Uterus (tissue), 2 donors: ENCODE data around the gene RASSF10.

Experiments
- POLR2A ChIP-seq, 2 donors: fragments of 450-650 bp; IDR thresholded peaks; one replicate each; pipeline ENCODE4 v1.6.1; 2016; ENCODE audit warnings: antibody characterized with exemption in 2 of 2, mild to moderate bottlenecking in 1 of 2, moderate library complexity in 1 of 2
- TF ChIP-seq, protein P1 (sequence below), 4 experiments: fragments of 200-600 bp in 2 of 4; fragments of 450-650 bp in 2 of 4; sonication (generic) in 2 of 4; IDR thresholded peaks; one replicate each; pipeline ENCODE4 v1.5.1; 2016 to 2019; ENCODE audit warnings: antibody characterized with exemption in 4 of 4, mild to moderate bottlenecking in 2 of 4, moderate library complexity in 1 of 4

DNA sequence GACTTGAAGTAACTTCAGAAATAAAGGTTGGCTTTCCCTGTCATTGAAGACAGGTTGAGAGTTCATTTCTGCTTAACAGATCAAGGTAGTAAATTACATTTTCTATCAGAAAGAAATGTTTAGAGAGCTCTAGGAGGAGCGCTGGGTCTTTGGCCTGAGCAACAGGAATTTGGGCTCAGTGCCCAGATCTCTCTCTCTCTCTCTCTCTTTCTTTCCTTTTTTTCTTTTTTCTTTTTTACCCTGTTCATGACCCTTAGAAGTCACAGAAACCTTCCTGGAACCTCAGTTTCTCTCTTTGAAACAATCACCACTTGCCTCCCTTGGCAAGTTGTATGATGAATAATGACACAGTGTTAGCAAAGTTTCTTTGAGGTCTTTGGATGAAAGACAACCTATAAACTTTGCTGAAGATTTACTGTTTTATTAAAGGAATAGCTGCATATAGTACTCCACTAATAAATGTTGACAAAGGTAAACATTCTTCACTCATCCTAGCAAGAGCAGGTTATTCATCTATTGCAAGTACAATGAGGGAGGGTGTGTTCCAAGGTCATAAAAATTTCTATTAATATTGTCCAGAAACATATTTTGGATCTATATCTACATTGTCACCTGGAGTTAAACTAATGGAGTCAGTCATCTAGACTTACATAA, 35.5 kb upstream of the RASSF10 start:
- TF ChIP-seq, protein P1, sequence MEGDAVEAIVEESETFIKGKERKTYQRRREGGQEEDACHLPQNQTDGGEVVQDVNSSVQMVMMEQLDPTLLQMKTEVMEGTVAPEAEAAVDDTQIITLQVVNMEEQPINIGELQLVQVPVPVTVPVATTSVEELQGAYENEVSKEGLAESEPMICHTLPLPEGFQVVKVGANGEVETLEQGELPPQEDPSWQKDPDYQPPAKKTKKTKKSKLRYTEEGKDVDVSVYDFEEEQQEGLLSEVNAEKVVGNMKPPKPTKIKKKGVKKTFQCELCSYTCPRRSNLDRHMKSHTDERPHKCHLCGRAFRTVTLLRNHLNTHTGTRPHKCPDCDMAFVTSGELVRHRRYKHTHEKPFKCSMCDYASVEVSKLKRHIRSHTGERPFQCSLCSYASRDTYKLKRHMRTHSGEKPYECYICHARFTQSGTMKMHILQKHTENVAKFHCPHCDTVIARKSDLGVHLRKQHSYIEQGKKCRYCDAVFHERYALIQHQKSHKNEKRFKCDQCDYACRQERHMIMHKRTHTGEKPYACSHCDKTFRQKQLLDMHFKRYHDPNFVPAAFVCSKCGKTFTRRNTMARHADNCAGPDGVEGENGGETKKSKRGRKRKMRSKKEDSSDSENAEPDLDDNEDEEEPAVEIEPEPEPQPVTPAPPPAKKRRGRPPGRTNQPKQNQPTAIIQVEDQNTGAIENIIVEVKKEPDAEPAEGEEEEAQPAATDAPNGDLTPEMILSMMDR (IDR thresholded peaks at IDR 0.05) = no peak
- TF ChIP-seq POLR2A (IDR thresholded peaks at IDR 0.05) = no peak
